GM19395 (cell line): Measurements from ENCODE around the gene P2RY4.
A peak's percentile ranks its signal among the peaks of the same experiment; 100 is the strongest.
"Not testable (repeated sequence)": the region's sequence is repeated elsewhere in the genome, so short reads cannot be mapped to it uniquely, and the experiment has no call there.

Experiments
- ATAC-seq: cut with Tn5 transposase; IDR thresholded peaks from one replicate; pipeline ENCODE4 v1.9.1; 2021; ENCODE audit warnings: mild to moderate bottlenecking, moderate library complexity; ENCODE audit not compliant: unreplicated experiment

Gene P2RY4

DNA sequence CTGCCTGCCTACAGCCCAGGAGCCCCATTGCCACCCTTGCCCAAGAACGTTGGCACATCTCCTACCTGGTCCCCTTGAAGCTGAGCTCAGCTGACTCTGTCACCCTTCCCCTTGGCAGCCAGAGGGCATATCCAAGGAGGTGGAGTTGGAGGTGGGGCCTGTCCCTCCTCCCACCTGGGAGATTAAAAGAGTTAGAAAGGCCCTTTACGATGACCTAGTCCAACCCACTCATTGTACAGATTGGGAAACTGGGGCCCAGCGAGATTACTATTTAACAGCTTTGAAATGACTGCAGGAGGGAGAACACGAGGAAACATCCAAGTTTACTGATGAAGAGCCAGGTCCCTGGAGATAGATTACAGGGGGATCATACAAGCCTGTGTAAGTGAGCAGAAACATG lies at the start of gene P2RY4:
P2RY4 (minus strand) TSS at position 101 of the 400 bp plus-strand sequence. CDS start 580 bp downstream, outside the sequence.
- no peak for ATAC-seq

- no peak for ATAC-seq
Observed at GRCh38 chrX:70301716-70302115, 41.7 kb upstream of the P2RY4 start.

DNA sequence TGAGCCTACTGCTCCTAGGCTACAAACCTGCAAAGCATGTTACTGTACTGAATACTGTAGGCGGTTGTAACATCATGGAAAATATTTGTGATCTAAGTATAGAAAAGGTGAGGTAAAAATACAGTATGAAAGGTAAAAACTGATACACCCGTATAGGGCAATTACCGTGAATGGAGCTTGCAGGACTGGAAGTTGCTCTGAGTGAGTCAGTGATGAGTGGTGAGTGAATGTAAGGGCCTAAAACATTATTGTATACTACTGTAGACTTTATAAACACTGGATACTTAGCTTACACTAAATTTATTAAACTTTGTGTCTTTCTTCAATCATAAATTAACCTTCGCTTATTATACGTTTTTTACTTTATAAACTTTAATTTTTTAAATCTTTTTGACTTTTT lies 33.6 kb upstream of the P2RY4 start:
- ATAC-seq = no peak

GRCh38 chrX:70292788-70293187 lies 32.8 kb upstream of the P2RY4 start:
- no peak for ATAC-seq

DNA sequence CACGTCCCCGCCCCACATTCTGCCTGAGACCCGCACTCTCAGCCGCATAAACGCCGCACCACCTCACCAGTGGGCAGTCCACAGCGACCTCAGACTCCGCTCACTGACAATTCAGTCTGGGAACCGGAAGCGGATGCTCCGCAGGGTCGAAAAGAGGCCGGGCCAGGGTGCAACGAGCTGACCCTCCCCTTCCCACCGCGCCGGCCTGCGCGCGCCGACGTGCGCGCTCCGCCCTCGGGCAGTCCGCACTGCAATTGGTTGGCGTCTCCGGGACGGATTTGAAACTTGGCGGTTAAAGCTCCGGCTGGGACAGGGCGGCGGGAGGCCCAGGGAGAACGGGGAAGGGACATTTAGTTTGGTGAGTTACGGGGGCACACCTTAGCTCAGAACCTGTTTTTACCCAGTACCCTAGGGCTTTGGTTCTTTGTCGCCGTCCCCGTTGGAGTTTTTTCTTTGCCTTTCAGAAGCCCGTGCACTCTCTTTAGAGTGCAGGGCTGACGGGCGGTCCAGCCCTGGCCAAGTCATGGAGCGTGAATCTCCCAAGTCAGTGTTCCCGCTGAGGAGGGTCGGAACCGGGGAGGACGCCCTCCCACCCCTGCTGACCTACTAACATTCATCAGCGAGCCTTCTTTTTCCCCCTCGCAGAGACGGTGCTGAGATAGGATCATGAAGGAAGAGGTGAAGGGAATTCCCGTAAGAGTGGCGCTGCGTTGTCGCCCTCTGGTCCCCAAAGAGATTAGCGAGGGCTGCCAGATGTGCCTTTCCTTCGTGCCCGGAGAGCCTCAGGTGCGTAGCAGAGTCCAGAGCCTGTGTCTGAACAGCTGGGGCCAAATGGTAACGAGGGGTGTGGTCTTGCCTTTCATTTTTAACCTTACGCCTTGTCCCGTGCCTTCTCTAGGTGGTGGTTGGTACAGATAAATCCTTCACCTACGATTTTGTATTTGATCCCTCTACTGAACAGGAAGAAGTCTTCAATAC lies 30.1 kb upstream of the P2RY4 start, which contains the start of the genes KIF4A and PDZD11:
KIF4A (plus strand) TSS at position 312 of the 978 bp plus-strand sequence; CDS start at position 667, 355 bp downstream.
PDZD11 (minus strand) TSS at position 135 of the 978 bp plus-strand sequence. CDS start 586 bp downstream, outside the sequence.
- ATAC-seq = peak; percentile 94

- peak; percentile 21 for ATAC-seq
Observed at GRCh38 chrX:70289168-70289792, 29.3 kb upstream of the P2RY4 start.

DNA sequence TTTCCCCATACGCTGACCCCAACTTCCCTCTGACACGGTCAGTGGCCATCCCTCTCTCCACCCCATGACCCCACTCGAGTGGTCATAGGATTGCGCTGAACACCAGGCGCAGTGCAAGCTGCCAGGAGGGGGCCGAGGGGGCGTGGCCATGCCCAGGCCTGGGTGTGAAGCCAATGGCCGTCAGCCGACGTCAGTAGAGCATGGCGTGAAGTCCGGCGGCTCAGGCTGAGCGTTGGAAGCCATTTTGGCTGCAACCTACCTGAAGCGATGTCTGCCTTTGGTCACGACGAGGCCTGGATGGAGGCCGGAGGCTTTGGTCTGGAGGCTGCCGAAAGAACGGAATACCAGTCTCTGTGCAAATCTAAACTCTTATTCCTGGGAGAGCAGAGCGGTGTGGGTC lies 21.9 kb upstream of the P2RY4 start, which contains the start of gene RAB41:
RAB41 (plus strand) TSS at position 222 of the 400 bp plus-strand sequence; CDS start at position 268, 46 bp downstream.
- no peak for ATAC-seq

DNA sequence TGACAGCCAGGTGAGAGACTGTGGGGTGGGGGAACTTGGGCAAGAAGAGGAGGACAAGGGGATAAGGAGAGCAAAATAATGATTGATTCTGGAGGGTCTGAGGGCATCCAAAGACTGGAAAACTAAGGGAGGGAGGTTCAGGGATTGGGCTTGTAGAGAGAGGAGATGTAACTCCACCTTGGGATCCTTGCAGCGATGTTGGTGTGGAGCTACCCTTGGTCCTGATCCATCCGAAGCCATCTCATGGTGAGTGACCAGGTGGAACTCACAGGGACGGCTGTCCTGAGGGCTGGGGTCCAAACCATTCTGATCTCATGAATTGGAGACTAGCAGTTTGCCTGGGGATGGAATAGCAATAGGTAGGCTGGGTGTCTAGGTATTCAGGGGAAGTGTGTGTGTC lies 20.6 kb upstream of the P2RY4 start:
- no peak for ATAC-seq

- ATAC-seq = no peak
Observed at GRCh38 chrX:70279081-70279480, 19.1 kb upstream of the P2RY4 start.

- not testable (repeated sequence) for ATAC-seq
Observed at GRCh38 chrX:70274029-70274428, 14.0 kb upstream of the P2RY4 start.

- no peak for ATAC-seq
Observed at GRCh38 chrX:70268034-70268433, 8.0 kb upstream of the P2RY4 start, which contains the start of gene ARR3. ARR3 (plus strand) TSS chrX:70268334; CDS start chrX:70269386, 1,052 bp downstream.

DNA sequence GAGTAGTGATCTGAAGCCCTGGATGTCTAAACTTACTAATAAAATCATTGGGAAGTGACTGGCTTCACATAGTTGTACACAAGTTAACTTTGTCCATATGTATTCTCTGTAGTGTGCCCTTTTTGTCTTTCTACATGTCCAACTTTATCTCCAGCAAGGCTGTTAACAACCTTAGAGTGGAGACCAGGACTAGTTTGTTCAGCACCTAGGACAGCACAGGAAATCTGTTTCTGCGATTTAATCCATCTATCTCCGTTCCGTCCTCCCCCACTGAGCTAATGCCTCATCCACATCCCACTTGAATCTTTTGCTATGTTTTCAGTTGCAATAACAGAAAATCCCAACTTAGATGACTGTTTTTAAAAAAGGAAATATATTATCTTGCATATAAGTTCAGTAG lies 4.8 kb upstream of the P2RY4 start:
- ATAC-seq = no peak

DNA sequence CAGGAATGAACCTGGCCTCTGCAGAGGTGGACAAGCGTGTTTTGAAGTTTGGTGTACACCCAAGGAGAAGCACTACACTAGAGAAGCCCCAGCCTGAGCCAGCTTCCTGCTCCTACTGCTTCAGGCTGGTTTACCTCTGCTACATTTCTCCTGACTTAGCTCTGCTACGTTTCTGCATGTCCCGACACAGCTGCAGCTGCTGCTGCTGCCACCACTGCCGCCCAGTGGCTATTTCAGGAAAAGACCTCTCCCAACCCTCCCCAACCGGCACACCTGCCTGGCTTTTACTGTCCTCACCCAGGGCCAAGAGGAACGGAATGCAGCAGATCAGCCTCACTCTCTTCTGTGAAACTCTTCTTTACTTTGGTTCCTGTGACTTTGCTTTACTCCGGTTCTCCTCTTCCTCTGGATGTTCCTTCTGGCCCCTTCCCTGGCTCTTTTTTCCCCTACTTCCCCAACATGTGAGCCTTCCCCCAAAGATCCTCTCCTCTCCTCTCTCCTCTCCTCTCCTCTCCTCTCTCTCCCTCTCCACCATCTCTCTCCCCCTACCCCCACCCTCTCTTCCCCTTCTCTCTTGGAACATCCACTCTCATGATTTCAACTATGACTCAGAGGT lies 3.1 kb upstream of the P2RY4 start:
- ATAC-seq = peak; percentile 84

- ATAC-seq = no peak
Observed at GRCh38 chrX:70257423-70258288, 2.3 kb downstream of the P2RY4 start.

- no peak for ATAC-seq
Observed at GRCh38 chrX:70255452-70255851, 4.6 kb downstream of the P2RY4 start.

- no peak for ATAC-seq
Observed at GRCh38 chrX:70254909-70255308, 5.1 kb downstream of the P2RY4 start.

- ATAC-seq = no peak
Observed at GRCh38 chrX:70254063-70254400, 6.0 kb downstream of the P2RY4 start.

DNA sequence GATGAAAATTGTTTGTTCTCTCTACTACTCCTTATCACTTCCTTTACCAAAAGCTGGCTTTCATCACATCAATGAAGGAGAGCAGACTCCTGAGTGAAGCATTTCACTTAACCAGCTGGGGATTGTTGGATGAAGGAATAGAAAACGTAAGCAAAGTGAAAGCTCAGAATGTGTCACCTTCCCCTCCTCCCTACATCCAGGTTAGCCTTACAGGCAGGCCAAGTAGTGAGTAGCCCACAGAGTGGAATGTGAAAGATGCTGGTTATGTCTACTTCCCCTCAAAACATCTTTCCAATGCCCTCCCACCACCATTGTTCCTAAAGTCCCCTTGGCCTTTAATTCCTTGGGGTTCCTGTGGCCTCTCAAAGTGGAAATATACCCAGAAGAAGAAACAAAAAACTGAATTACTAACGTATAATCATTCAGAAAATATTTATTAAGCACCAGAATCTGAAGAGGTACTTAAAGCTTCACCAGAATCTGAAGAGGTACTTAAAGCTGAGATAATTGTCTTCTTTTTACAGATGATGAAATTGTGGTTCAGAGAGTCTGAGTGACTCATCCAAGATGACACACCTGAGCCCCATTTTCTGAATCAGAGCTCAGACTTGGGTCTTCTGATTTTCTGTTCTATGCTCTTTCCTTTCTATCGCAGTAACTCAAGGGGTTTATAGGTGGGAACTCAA lies 6.5 kb downstream of the P2RY4 start:
- no peak for ATAC-seq

DNA sequence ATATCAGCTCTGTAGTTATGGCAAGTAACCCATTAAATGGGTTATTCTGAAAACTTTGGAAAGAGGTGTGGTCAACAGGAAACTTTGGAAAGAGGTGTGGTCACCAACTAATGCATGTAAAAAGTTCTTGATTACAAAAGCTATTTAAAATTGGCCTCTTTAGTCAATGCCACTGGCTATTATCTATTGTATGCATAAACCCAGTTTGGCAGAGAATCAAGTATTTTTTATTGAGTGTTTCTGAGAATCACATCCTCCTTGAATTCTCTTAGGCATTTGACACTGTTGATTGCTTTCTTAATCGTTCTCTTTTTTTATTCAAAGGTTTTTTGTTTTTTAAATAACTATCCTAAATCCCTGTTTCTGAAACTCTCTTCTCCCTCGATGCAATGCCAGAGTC lies 7.5 kb downstream of the P2RY4 start:
- no peak for ATAC-seq

DNA sequence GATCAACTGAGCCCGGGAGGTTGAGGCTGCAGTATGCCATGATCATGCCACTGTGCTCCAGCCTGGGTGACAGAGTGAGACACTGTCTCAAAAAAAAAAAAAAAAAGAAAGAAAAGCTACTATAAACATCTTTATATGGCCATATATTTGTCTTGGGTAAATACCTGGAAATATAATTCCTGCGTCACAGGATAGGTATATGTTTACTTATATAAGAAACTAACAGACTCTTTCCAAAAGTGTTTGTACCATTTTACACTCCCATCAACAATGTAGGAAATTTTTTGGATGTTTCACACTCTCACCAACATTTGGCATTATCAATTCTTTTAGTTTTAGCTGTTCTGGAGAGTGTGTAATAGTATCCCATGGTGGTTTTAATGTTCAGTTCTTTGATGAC lies 12.8 kb downstream of the P2RY4 start:
- no peak for ATAC-seq
